Caki2 (cell line): Measurements from ENCODE around the gene ZNF18. TPM values are rescaled to one million over a fixed set of nuclear protein-coding genes. Genes with fewer than 3 reads are reported as not detected.
A peak's percentile ranks its signal among the peaks of the same experiment; 100 is the strongest.
"Not testable (repeated sequence)": the region's sequence is repeated elsewhere in the genome, so short reads cannot be mapped to it uniquely, and the experiment has no call there.

ENCODE experiments used
- DNase-seq: peaks from one replicate; pipeline ENCODE4 v3.0.0-alpha.2; 2015; ENCODE audit warnings: low read depth
- in situ Hi-C: cut with HindIII; loops from 2 replicates; pipeline ENCODE4 v1.10.0; 2016; ENCODE audit warnings: low sequenced_read_pairs, low pct_unique_long_range_greater_than_20kb, mixed read lengths
- total RNA-seq: library from RNA; depleted of rRNA; stranded (reverse); fragments of >200 nt; shearing (Covaris generic); gene quantifications from 2 replicates; pipeline ENCODE4 v1.2.3, GENCODE V29; 2014; ENCODE audit warnings: low replicate concordance

ZNF18 gene
- total RNA-seq, 1 experiment from 2014 or later, result 6.1 TPM

DNA sequence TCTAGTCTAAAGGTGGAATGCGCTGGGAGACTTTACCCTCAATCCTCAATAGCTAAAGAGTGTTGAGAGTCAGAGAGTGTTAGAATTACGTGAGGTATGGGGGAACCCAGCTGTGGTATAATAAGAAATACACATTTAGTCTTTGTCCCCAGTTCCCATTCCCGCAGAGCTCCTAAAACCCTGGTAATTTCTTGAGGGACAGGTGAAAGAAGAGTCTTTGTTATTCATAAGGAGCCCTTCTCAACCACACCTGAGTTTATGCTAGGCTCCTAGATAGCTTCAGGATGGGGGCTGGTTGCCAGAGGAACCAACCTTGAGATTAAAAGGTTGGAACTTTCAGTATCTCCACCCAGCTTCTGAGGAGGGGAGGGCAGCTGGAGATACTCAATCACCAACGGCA is 5.8 kb downstream of the ZNF18 start:
- in situ Hi-C loops, result no loop called here
- DNase-seq, result no peak

DNA sequence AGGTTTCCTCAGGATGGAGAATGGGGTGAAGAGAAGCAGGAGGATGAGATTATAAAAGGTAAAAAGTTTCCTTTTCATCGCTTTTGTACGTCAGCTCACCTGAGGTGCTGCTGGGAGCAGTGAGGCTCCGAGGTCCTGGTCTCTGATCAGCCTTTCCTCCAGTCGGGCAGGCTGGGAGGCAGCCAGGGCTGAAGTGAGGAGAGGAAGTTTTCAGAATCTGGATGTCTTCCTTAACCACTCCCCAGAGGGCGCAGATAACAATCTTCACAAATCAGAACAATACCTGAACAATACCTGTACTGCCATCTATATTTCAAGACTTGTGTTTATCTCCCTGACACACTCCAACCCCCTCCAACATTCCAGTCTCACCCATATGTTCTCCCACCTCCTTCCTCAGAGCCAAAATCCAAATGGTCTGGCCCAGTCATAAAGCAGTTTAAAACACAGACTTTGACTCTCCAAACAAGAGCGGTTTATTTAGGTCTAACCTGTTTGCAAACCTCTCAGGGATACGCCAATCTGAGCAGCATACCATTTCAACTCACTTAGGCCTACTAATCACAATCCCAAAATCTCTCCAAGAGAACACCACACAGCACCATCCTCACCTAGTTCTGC is 6.8 kb downstream of the ZNF18 start:
- in situ Hi-C loops, result no loop called here
- no peak for DNase-seq

DNA sequence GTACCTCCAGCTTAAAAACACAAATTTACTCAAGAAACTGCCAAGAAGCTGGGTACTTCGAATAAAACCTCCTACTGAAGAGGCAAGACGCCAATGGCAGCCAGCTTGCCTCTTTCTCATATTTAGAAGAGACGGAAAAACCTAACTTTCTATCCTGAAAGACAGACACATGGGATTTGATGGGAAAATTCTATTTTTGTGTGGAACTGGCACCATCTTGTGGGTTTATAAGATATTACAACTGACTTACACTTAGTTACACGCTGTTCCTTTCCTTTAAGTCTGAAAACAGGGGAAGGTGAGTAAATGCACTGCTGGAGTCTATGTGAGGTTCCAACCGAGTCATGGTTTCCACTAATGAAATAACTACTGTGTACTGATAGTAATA is 10.3 kb downstream of the ZNF18 start:
- peak; percentile 21 for DNase-seq
- in situ Hi-C loops, result no loop called here

DNA sequence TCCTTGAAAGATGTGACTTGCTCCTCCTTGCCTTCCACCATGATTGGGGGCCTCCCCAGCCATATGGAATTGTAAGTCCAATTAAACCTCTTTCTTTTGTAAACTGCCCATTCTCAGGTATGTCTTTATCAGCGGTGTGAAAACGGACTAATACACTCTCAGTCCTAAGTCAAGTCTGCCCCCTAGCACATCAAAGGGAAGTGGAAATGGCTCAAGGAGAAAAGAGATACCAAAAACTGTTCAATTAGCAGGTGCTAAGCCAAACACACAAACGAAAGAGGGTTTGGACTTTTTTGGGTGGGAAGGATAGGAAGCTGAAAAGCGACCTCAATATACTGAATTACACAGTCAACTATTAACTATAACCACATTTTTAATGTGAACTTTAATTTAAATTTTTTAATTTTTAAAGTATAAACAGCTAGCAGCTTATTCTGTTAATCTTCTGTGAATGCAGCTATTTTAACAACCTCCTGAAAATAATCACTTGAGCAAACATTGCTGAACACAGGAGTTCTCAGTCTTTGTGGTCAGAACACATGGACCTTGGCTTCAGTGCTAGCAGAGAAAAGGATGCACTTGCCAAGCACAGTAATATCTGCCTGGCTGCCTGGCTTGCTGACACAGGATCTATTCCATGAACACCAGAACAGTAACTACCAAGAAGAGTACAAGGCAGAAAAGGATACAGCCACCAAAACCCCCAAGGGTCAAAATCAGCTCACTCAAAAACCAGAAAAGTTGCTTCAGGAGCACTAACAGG is 10.9 kb downstream of the ZNF18 start:
- DNase-seq, result no peak
- in situ Hi-C loops, result no loop called here

DNA sequence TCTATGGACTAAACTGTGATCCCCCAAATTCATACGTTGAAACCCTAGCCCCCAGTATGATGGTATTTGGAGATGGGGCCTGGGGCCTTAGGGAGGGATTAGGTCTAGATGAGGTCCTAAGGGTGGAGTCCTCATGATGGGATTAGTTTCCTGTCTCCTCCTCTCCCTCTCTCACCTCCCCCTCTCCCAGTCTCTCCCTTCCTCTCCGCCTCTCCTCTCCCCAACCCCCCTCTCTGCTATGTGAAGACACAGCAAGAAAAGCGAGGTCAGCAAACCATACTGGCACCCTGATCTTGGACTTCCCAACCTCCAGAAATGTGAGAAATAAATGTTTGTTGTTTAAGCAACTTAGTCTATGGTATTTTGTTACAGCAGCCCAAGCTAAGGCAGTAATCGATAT is 15.4 kb downstream of the ZNF18 start:
- DNase-seq, result no peak
- in situ Hi-C loops, result no loop called here

DNA sequence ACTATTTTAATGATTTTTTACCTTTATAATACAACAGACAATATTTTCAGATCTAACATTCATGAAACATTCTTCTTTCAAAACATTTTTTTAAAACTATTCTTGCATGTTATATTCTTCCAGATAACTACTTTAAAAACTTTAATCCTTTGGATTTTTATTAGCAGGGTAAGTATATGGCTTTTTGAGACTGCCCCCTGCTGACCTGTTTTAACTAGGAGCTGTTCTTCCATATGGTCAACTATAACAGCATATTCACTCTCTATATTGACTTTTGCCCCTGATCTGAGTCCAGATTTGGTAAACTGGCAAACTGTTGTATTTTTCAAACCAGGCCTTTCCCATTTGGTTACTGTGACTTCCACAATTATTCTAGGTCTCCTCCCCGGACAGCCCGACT is 16.5 kb downstream of the ZNF18 start:
- in situ Hi-C loops, result no loop called here
- no peak for DNase-seq

DNA sequence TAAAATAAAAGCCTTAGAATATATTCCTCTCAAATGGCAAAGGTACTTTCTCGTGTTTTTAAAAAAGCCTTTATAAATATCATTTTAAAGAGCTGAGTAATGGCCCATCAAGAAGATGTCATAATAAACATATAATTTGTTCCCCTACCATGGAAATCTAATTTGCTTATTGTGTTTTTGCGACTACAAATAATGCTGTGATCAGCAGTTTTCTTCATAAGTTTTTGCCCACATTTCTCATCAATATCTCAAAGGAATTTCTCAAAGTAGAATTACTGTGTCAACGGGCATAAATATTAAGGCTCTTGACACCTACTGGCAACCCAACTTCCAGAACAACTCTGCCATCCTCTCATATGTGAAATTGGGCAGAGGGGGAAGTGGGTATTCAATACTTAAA is 17.5 kb downstream of the ZNF18 start:
- no peak for DNase-seq
- in situ Hi-C loops, result no loop called here

DNA sequence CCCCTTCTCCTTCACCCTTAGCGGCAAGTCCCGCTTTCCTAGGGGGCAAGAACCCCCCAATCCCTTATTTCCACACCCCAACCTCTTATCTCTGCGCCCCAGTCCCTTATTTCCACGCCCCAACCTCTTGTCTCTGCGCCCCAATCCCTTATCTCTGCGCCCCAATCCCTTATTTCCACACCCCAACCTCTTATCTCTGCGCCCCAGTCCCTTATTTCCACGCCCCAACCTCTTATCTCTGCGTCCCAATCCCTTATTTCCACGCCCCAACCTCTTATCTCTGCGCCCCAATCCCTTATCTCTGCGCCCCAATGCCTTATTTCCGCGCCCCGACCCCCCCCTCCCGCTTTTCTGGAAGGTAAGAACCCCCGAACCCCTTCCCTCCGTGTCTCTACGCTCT is 24.5 kb downstream of the ZNF18 start:
- DNase-seq, in situ Hi-C loops: not testable (repeated sequence)

DNA sequence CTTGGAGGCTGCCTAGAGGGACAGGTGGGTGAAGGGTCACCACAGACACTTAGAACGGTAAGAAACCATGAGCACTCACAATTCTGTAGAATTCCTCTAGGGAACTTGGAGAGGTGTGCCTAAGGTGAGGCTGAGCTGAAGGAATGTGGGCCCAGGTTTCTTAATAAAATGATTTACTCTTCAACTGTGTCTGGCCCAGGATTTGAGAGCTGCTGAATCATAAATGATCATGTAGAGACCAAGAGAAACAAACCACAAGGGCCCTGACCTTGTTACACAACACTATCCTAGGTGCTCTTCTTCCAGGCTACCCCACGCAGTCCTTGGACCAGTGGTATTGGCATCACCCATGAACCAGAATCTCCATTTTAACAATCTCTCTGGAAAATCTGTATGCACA is 27.7 kb downstream of the ZNF18 start:
- in situ Hi-C loops, result no loop called here
- DNase-seq, result no peak

DNA sequence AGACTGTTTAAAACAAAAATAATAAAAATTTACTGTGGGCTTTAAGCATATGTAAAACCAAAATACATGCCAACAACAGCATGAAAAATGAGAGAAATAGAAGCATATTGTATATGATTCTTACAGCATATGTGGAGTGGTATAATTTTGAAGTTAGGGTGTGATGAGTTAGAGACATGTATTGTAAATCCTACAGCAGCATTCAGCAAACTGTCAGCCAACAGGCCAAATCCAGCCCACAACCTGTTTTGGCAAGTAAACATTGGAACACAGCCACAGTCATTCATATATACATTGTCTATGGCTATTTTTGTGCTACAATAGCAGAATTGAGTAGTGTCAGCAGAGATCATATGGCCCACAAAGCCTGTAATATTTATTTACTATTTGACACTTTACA is 42.3 kb downstream of the ZNF18 start:
- in situ Hi-C loops, result no loop called here
- DNase-seq, result no peak

DNA sequence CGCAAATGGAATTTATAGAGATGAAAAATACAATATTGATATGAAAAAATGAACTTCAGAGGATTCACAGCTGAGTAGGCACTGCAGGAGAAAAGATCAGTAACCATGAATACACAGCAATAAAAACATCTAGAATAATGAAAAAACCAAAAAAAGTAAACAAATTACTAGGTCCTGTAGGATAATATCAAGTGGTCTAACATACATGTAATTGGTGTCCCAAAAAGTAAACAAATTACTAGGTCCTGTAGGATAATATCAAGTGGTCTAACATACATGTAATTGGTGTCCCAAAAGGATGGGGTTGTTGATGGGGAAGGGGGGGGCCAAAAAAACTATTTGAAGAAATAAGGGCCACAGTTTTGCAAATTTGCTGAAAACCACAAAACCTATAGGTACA is 43.4 kb downstream of the ZNF18 start:
- in situ Hi-C loops, result no loop called here
- no peak for DNase-seq

DNA sequence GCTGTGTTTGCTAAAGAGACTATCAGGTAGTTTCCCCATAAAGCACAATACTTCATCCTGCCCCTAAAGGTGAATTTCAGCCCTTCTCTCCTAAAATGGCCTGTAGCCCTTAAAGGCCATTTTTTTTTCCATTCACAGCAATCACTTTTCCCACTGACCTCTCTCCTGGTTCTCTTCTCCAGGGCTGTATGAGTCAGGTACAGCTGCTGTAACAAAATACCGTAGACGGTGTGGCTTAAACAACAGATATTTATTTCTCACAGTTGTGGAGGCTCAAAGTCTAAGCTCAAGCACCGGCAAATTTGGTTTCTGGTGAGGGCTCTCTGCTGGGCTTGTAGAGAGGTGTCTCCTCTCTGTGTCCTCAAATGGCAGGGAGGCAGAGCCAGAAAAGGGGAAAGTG is 44.7 kb downstream of the ZNF18 start:
- in situ Hi-C loops, result no loop called here

DNA sequence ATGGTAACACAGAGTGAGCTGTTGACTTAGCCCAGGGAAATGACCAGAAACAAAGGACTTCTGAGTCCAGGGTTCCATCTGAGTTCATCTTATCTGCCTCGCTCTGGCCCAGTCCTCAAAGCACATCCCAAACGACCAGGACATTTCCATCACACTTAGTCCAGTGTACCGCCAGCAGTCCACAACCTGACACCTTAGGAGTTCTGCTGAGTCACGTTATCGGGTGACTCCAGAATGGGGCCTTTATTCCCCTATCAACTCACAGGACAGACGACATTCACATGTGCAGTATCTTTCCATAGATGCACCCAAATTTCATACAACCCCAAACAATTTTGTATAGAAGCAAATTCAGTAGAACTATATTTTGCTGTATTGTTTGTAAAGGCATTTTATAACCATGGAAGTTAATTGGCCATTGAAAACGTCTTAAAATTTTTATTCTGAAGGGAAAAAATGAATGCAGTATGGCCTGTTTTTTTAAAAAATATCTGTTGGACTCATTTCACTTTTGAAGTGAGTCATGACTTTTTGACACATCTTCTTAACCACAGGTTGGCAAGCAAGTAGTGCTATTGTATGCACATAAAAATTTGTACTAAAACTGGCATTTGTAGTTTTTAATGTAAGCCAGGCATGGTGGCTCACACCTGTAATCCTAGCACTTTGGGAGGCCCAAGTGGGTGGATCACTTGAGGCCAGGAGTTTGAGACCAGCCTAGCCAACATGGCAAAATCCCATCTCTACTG is 46.3 kb downstream of the ZNF18 start:
- DNase-seq, result no peak
- in situ Hi-C loops, result no loop called here

More for the DNA sequence above, 44.7 kb downstream of the ZNF18 start:
- DNase-seq, result no peak

DNA sequence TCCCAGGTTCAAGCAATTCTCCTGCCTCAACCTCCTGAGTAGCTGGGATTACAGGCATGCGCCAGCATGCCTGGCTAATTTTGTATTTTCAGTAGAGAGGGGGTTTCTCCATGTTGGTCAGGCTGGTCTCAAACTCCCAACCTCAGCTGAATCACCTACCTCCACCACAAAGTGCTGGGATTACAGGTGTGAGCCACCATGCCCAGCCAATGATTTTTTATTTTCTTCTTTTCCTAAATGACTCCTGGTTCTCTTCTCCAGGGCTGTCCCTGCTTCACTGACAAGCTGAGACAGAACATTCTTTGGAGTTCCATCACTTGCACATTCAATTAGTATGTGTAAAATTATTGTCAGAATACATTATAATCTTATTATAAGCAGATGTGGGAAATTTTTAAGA is 47.7 kb downstream of the ZNF18 start:
- DNase-seq, in situ Hi-C loops: not testable (repeated sequence)

DNA sequence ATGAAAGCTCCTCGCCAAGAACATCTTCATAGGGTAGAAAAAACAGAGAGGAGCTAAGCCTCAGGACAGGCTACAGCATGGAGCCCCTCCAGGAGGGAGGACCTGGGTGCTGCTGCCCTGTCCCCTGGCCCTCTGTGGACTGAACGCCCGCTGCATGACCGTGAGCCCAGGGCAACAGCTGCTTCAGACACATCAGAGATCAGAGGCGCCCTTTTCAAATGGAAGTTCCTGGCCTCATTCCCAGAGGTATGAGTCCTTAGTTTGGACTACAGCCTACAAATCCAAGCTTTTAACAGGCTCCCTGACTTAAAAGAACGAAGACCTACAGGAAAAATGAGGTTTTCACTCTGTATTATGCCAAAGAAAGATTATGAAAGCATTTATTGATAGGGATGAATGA is 48.5 kb downstream of the ZNF18 start:
- in situ Hi-C loops, result no loop called here
- DNase-seq, result no peak

DNA sequence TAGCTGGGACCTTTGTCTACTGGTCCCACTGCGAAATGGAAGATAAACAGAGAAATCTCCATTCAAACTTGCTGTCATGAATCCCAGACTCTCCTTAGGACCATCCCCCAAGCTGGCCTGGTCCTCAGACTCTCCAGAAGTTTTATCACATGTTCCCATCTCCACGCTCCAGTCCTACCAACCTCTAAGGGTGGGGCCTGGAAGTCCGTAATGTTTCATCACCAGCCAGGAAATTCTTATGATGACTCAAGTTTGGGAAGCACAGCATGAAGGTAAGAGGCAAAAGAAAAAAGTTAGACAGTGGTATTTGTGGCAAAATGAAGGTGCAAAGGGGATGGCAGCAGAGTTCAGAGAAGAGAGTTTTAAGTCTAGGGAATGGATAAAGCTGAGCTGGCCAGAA is 52.7 kb downstream of the ZNF18 start:
- in situ Hi-C loops, result no loop called here
- DNase-seq, result no peak

DNA sequence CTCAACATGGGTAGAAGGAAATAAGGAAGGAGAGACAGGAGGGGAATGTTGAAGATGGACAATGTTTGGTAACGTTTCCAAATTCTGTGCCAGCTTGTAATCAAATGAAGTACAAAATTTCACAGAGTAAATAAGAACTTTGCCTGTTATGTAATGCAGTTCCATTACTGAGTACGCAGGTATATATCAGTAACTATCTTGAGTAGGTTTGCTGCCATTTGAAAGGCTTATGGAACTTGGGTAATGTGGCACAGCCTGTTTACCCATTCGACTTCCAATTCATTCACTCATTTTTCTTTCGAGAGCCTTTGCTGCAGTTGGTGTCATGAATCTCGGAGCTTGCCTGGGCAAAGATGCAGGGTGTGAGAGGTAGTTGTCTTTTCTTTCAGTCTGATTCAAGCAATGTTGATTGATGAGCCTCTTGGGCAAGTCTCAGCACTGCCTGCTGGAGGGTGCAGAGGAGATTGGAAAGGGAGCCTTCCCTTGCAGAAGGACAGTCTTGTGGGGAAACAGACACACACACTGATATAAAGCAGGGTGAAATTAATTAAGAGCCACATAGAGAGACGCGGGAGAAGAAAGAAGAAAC is 53.4 kb downstream of the ZNF18 start:
- in situ Hi-C loops, result no loop called here
- DNase-seq, result no peak

DNA sequence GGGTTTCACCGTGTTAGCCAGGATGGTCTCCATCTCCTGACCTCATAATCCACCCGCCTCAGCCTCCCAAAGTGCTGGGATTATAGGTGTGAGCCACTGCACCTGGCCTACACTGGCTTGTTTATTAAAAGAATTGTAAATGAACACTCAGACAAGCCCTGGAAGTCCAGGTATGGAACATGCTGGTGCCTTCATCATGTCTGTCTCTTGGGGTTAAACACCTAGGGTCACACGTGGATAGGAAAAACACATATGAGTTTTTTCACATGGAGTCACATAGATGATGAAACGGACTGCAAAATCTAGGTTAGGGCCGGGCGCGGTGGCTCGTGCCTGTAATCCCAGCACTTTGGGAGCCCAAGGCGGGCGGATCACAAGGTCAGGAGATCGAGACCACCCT is 54.2 kb downstream of the ZNF18 start:
- DNase-seq, in situ Hi-C loops: not testable (repeated sequence)

DNA sequence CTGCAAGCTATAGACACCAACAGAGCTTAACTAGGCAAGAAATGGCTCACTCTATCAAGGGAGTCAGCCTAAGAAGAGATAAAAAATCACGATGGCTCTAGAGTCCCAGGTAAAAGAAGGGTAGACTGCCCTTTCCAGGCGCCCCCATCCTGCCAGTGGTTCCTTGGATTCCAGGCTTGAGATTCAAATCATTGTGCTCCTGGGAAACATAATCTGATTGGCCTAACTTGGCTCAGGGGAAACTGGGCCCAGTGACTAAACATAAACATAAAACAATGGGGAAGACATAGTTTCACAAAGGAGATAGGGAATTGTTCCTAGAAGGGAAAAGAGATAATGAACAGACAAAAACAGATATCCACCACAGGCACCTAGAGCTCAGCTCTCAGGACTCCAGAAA is 56.4 kb downstream of the ZNF18 start:
- in situ Hi-C loops, result no loop called here
- DNase-seq, result no peak
